ENCODE results near the gene VAV2.

DNA sequence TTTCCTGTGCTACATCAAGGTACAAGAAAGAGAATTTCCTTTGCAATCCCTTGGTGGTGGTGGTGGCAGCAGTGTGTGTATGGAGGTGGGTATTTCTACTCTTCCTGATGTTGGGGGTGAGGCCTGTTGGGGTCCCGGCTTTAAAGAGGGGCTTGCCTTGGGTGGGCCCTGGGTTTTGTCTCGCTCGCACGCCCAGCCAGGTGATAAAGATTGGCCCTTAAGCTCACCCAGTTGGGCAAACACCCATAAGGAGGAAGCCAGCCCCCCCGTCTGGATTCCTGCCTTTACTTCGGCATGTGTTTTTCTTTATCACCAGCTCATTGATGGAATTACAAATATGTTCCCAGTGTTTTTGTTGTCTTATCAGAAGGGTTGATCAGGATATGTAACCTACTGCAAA is 237.9 kb downstream of the VAV2 start:
- no peak for TF ChIP-seq CTCF (IDR thresholded peaks at IDR 0.05)
- TF ChIP-seq, protein P1, sequence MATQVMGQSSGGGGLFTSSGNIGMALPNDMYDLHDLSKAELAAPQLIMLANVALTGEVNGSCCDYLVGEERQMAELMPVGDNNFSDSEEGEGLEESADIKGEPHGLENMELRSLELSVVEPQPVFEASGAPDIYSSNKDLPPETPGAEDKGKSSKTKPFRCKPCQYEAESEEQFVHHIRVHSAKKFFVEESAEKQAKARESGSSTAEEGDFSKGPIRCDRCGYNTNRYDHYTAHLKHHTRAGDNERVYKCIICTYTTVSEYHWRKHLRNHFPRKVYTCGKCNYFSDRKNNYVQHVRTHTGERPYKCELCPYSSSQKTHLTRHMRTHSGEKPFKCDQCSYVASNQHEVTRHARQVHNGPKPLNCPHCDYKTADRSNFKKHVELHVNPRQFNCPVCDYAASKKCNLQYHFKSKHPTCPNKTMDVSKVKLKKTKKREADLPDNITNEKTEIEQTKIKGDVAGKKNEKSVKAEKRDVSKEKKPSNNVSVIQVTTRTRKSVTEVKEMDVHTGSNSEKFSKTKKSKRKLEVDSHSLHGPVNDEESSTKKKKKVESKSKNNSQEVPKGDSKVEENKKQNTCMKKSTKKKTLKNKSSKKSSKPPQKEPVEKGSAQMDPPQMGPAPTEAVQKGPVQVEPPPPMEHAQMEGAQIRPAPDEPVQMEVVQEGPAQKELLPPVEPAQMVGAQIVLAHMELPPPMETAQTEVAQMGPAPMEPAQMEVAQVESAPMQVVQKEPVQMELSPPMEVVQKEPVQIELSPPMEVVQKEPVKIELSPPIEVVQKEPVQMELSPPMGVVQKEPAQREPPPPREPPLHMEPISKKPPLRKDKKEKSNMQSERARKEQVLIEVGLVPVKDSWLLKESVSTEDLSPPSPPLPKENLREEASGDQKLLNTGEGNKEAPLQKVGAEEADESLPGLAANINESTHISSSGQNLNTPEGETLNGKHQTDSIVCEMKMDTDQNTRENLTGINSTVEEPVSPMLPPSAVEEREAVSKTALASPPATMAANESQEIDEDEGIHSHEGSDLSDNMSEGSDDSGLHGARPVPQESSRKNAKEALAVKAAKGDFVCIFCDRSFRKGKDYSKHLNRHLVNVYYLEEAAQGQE (IDR thresholded peaks at IDR 0.05; ENCODE audit: insufficient read depth in 1 of 2, low read depth in 2 of 2, low read length in 1 of 2), result no peak
- TF ChIP-seq SIN3A (IDR thresholded peaks at IDR 0.05; ENCODE audit: borderline replicate concordance, insufficient read depth, low read depth, low read length), result no peak
- no peak for TF ChIP-seq POLR2AphosphoS5 (IDR thresholded peaks at IDR 0.05; ENCODE audit: low read depth, low read length)
